Measurements from ENCODE around the gene CNNM2.

- TF ChIP-seq CTCF (IDR thresholded peaks at IDR 0.05): no peak
- no peak for TF ChIP-seq POLR2A (IDR thresholded peaks at IDR 0.05)
- TF ChIP-seq POLR2AphosphoS5 (IDR thresholded peaks at IDR 0.05): no peak
These were observed 95.3 kb downstream of the CNNM2 start for GRCh38 chr10:103013416-103013815.

All from prostate gland (tissue), 2 donors.